ENCODE measurements around the gene ALAS1. TPM values are rescaled to one million over a fixed set of nuclear protein-coding genes. Genes with fewer than 3 reads are reported as not detected.

The ALAS1 gene
- total and polyA plus RNA-seq, 2 of the 13 experiments (the other 11 are each of a cell fraction or from before 2014, with no cell fraction given): 36.0 to 43.2 TPM

DNA sequence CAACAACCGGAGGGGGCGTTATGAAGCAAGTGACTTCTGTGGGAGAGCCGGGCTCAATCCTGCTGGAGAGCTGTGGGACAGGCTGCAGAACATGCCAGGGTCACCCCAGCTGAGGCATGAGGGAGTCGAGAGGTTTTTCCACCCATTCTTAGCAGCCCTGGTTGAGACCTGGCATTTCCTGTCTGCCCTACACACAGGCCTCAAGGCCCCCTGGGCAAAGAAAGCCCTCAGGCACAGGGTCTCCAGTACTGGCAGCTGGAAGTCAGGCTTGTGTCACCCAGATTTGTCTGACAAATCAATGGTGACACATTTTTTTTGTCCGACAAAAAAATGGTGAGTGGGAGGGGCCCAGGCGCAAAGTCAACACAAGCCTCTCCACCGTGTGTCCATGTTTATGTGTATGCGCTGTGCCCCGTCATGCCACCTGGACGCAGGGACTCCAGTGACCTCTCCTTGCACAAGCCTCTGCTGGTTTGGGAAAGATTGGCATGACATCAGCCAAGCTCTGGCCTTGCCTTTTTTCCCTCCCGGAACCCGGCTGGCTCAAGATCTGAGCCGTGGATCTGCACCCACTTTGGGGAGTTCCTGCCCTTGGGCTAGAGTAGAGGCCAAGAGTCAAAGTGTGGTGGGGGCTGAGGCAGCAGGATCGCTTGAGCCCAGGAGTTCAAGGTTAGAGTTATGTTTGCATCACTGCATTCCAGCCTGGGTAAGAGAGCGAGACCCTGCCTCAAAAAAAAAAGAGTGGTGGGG, 20.8 kb upstream of the ALAS1 start (continued):
- peak; percentile 61; the same call in 1 of the 2 replicates for TF ChIP-seq ZNF816 (CRISPR knock-in tag; IDR thresholded peaks at IDR 0.05; ENCODE audit: borderline replicate concordance)
- TF ChIP-seq THAP11 (CRISPR knock-in tag; IDR thresholded peaks at IDR 0.05): 0 out of 2 replicates have a peak, but pooled peaks have one; percentile 18
- no peak for TF ChIP-seq DNMT1 (CRISPR knock-in tag; IDR thresholded peaks at IDR 0.05)
- no peak for TF ChIP-seq RAD51 (IDR thresholded peaks at IDR 0.05; ENCODE audit: borderline replicate concordance)
- no peak; the same call in 1 of the 2 replicates for TF ChIP-seq HIVEP1 (CRISPR knock-in tag; IDR thresholded peaks at IDR 0.05)
- TF ChIP-seq CBX2 (IDR thresholded peaks at IDR 0.05; ENCODE audit: low read depth, low read length): no peak
- no peak for TF ChIP-seq CBX2 (CRISPR knock-in tag; IDR thresholded peaks at IDR 0.05; ENCODE audit: low read depth)
- no peak for TF ChIP-seq ELF4 (CRISPR knock-in tag; IDR thresholded peaks at IDR 0.05; ENCODE audit: borderline replicate concordance)
- TF ChIP-seq ZNF878 (CRISPR knock-in tag; IDR thresholded peaks at IDR 0.05): 0 out of 2 replicates have a peak, but pooled peaks have one; percentile 38
- TF ChIP-seq BHLHE40 (IDR thresholded peaks at IDR 0.05; ENCODE audit: low read length): no peak
- peak; percentile 22 for TF ChIP-seq YY1 (IDR thresholded peaks at IDR 0.05; ENCODE audit: insufficient read depth, insufficient replicate concordance, low read depth, low read length)
- no peak for TF ChIP-seq KLF11 (CRISPR knock-in tag; IDR thresholded peaks at IDR 0.05)
- no peak for TF ChIP-seq NR3C1 (CRISPR knock-in tag; IDR thresholded peaks at IDR 0.05)
- TF ChIP-seq, protein P1, sequence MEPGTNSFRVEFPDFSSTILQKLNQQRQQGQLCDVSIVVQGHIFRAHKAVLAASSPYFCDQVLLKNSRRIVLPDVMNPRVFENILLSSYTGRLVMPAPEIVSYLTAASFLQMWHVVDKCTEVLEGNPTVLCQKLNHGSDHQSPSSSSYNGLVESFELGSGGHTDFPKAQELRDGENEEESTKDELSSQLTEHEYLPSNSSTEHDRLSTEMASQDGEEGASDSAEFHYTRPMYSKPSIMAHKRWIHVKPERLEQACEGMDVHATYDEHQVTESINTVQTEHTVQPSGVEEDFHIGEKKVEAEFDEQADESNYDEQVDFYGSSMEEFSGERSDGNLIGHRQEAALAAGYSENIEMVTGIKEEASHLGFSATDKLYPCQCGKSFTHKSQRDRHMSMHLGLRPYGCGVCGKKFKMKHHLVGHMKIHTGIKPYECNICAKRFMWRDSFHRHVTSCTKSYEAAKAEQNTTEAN (CRISPR knock-in tag; conservative IDR thresholded peaks at IDR 0.05): no peak
- peak; percentile 25; the same call in 1 of the 2 replicates for TF ChIP-seq ZMYM4 (CRISPR knock-in tag; IDR thresholded peaks at IDR 0.05)
- TF ChIP-seq MAZ (IDR thresholded peaks at IDR 0.05; ENCODE audit: borderline replicate concordance, low read depth, low read length): peak; percentile 54; the same call in 1 of the 2 replicates
- TF ChIP-seq MAZ (CRISPR knock-in tag; IDR thresholded peaks at IDR 0.05; ENCODE audit: low read depth): no peak; the same call in none of the 2 replicates
- TF ChIP-seq KMT2B (CRISPR knock-in tag; IDR thresholded peaks at IDR 0.05): no peak
- TF ChIP-seq, protein P2, sequence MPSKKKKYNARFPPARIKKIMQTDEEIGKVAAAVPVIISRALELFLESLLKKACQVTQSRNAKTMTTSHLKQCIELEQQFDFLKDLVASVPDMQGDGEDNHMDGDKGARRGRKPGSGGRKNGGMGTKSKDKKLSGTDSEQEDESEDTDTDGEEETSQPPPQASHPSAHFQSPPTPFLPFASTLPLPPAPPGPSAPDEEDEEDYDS (CRISPR knock-in tag; IDR thresholded peaks at IDR 0.05): 0 out of 2 replicates have a peak, but pooled peaks have one; percentile 33
- no peak for TF ChIP-seq NCOA5 (CRISPR knock-in tag; IDR thresholded peaks at IDR 0.05)
- TF ChIP-seq POLR2G (IDR thresholded peaks at IDR 0.05; ENCODE audit: low read depth, low read length): no peak
- TF ChIP-seq, protein P3, sequence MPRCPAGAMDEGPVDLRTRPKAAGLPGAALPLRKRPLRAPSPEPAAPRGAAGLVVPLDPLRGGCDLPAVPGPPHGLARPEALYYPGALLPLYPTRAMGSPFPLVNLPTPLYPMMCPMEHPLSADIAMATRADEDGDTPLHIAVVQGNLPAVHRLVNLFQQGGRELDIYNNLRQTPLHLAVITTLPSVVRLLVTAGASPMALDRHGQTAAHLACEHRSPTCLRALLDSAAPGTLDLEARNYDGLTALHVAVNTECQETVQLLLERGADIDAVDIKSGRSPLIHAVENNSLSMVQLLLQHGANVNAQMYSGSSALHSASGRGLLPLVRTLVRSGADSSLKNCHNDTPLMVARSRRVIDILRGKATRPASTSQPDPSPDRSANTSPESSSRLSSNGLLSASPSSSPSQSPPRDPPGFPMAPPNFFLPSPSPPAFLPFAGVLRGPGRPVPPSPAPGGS (CRISPR knock-in tag; IDR thresholded peaks at IDR 0.05): 0 out of 2 replicates have a peak, but pooled peaks have one; percentile 20
- TF ChIP-seq RBFOX2 (IDR thresholded peaks at IDR 0.05; ENCODE audit: low read depth, low read length): no peak

Measured in HepG2 (cell line).